ENCODE results near the gene ADCK2. TPM values are rescaled to one million over a fixed set of nuclear protein-coding genes. Genes with fewer than 3 reads are reported as not detected.

Gene ADCK2
- total and polyA plus RNA-seq, 9 of the 15 experiments (the other 6 are each of a cell fraction or from before 2014, with no cell fraction given), result 0.08 to 14.3 (median 9.7) TPM

DNA sequence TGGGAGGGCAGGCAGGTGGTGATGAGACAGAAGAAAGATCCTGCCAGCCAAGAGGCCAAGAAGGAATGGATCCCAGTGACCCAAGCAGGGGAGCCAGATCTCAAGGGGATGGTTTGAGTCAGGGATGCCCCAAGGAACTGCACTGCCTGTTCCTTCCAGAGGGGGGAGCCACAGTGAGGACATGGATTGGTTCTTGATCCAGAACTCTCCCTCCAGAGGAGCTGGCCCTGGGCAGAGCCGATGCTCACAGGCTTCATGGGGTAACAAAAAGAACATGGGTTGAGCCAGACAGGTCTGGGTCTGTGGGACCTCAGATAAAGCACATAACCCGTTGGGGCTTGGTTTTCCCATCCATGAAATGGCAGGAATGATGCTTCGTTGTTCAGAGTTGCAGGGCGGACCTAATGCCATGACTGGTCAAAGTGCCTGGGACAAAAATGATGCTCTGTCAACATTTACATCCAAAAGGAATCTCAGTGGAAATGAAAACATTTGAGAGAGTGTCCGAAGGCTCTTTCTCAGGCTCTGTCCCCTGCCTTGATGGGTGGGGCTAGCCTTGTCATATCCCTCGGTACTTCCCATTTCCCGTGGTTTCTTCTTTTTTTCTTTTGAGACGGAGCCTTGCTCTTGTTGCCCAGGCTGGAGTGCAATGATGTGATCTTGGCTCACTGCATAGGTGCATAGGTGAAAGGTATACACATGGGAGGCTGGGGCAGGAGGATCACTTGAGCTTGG lies 27.4 kb upstream of the ADCK2 start:
- no peaks in the 10 kb centered on the region for H3K9me3 ChIP-seq (replicated peaks; ENCODE audit: control insufficient read depth, insufficient read depth, low read depth, low read length)
- 7% methylated on average over 8 of the region's 8 CpGs for WGBS (ENCODE audit: insufficient coverage, low coverage, missing lambda C conversion rate)
- no TSS peak for BruUV-seq (replicated peaks)
- FAIRE-seq (peak; percentile 82), ATAC-seq (peak; percentile 77), DNase-seq (ENCODE audit: extremely low read depth in 1 of 4, low spot score in 3 of 4) (peak; percentile 63 to 76 (median 76))
- H3K4me2 ChIP-seq (ENCODE audit: insufficient read depth, low read length), result no peak overlapping the region
- no peak overlapping the region for H3K9ac ChIP-seq (ENCODE audit: insufficient read depth in 1 of 2, low read depth in 2 of 2, low read length in 2 of 2)
- no peak overlapping the region for H3K27ac ChIP-seq (ENCODE audit: extremely low read depth, low read depth, low read length)
- no peak overlapping the region for H3K4me3 ChIP-seq
- CTCF ChIA-PET (ENCODE audit: low intra/inter-chr PET ratio), result no interaction called here
- no peaks in the 10 kb centered on the region for H3K36me3 ChIP-seq (ENCODE audit: control insufficient read depth, insufficient read depth, low read length)
- peaks cover 36 to 78% of the 10 kb centered on the region in 2 experiments for H3K27me3 ChIP-seq (ENCODE audit: control insufficient read depth in 2 of 2, insufficient read depth in 2 of 2, low read length in 2 of 2)
- peaks cover 14% of the 10 kb centered on the region for H4K20me1 ChIP-seq (replicated peaks; ENCODE audit: control insufficient read depth, insufficient read depth, low read length)
- H3K4me1 ChIP-seq (replicated peaks in 1 of 2; ENCODE audit: control insufficient read depth in 2 of 2, insufficient read depth in 2 of 2, low read length in 2 of 2), result peaks cover 0 to 9% of the 10 kb centered on the region in 2 experiments; a peak in 2 of 5 replicates
- intact Hi-C loops (cut with micrococcal nuclease), result no loop called here
- H3K9me1 ChIP-seq (ENCODE audit: control insufficient read depth, insufficient read depth, low read length), result no peaks in the 10 kb centered on the region
- POLR2A ChIA-PET, result interaction anchor here (0.6 to 0.9 kb wide), 3 partner anchors 39 to 1067 kb away, joined by 3 read pairs; no protein-coding TSS in a partner anchor
- no peak overlapping the region for H2AFZ ChIP-seq (ENCODE audit: low read depth, low read length)
- in situ Hi-C loops (cut with MboI), result loop anchor here (5.0 kb wide), 1 partner anchor 123 kb away; no protein-coding TSS in a partner anchor
- H3K79me2 ChIP-seq (ENCODE audit: control insufficient read depth, insufficient read depth, low read length), result no peaks in the 10 kb centered on the region
- TF ChIP-seq CHD1 (IDR thresholded peaks at IDR 0.05; ENCODE audit: low read length) (no peak), RAD21 (CRISPR knock-in tag; conservative IDR thresholded peaks at IDR 0.05 in 1 of 2, IDR thresholded peaks at IDR 0.05 in 1 of 2) (peak in 1 of 2 experiments; percentile 51; a peak in 2 of 4 replicates), YY1 (IDR thresholded peaks at IDR 0.05; ENCODE audit: borderline replicate concordance in 1 of 3, control insufficient read depth in 1 of 3, extremely low read depth in 1 of 3, insufficient read depth in 3 of 3, insufficient read length in 1 of 3, insufficient replicate concordance in 2 of 3, low read depth in 1 of 3, low read length in 2 of 3) (peak in 1 of 3 experiments; percentile 14), RCOR1 (IDR thresholded peaks at IDR 0.05; ENCODE audit: borderline replicate concordance in 1 of 2, low read depth in 2 of 2, low read length in 2 of 2) (peak in 1 of 2 experiments; percentile 54; a peak in 1 of 4 replicates), TBP (optimal IDR thresholded peaks at IDR 0.05; ENCODE audit: low read depth, low read length) (no peak), STAG1 (CRISPR knock-in tag; IDR thresholded peaks at IDR 0.05; ENCODE audit: borderline replicate concordance) (0 out of 2 replicates have a peak, but pooled peaks have one; percentile 13), SMARCC2 (IDR thresholded peaks at IDR 0.05; ENCODE audit: low read depth) (no peak), SMC3 (conservative IDR thresholded peaks at IDR 0.05; ENCODE audit: insufficient read depth, low read depth, low read length) (peak; percentile 68)
- TF ChIP-seq, protein P1, sequence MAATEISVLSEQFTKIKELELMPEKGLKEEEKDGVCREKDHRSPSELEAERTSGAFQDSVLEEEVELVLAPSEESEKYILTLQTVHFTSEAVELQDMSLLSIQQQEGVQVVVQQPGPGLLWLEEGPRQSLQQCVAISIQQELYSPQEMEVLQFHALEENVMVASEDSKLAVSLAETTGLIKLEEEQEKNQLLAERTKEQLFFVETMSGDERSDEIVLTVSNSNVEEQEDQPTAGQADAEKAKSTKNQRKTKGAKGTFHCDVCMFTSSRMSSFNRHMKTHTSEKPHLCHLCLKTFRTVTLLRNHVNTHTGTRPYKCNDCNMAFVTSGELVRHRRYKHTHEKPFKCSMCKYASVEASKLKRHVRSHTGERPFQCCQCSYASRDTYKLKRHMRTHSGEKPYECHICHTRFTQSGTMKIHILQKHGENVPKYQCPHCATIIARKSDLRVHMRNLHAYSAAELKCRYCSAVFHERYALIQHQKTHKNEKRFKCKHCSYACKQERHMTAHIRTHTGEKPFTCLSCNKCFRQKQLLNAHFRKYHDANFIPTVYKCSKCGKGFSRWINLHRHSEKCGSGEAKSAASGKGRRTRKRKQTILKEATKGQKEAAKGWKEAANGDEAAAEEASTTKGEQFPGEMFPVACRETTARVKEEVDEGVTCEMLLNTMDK (IDR thresholded peaks at IDR 0.05; ENCODE audit: borderline replicate concordance, insufficient read depth, low read depth, low read length, poor library complexity, severe bottlenecking), result peak; percentile 75
